Smooth muscle cell (in vitro differentiated cells): ENCODE data around the gene MYCL. TPM values are rescaled to one million over a fixed set of nuclear protein-coding genes. Genes with fewer than 3 reads are reported as not detected.

ENCODE experiments used
- DNase-seq: peaks from one replicate; lab custom pipeline; 2025; ENCODE audit not compliant: unreplicated experiment; lab: John Stamatoyannopoulos, UW
- H2AFZ ChIP-seq: fragments of 200-600 bp; sonication (generic); 2 replicates; pipeline ENCODE4 v1.6.0; 2016; ENCODE audit warnings: antibody characterized with exemption, low read depth, mild to moderate bottlenecking
- H3F3A ChIP-seq: fragments of 200-600 bp; sonication (generic); 2 replicates; pipeline ENCODE4 v1.6.0; 2017; ENCODE audit warnings: antibody characterized with exemption, low read depth
- H3K27ac ChIP-seq: fragments of 200-600 bp; sonication (generic); 2 replicates; pipeline ENCODE4 v1.5.1; 2016; ENCODE audit warnings: low read depth, mild to moderate bottlenecking
- H3K27me3 ChIP-seq: fragments of 200-600 bp; sonication (generic); 2 replicates; pipeline ENCODE4 v1.6.1; 2016; ENCODE audit warnings: low read depth, mild to moderate bottlenecking
- H3K36me3 ChIP-seq: fragments of 200-600 bp; sonication (generic); 2 replicates; pipeline ENCODE4 v1.5.1; 2016; ENCODE audit warnings: low read depth
- H3K4me1 ChIP-seq: fragments of 200-600 bp; sonication (generic); 2 replicates; pipeline ENCODE4 v1.5.1; 2016; ENCODE audit warnings: low read depth
- H3K4me2 ChIP-seq: fragments of 200-600 bp; sonication (generic); 2 replicates; pipeline ENCODE4 v1.6.0; 2016; ENCODE audit warnings: mild to moderate bottlenecking
- H3K4me3 ChIP-seq: fragments of 200-600 bp; sonication (generic); 2 replicates; pipeline ENCODE4 v1.5.1; 2016; ENCODE audit warnings: mild to moderate bottlenecking
- H3K79me2 ChIP-seq: fragments of 200-600 bp; sonication (generic); 2 replicates; pipeline ENCODE4 v1.6.0; 2016; ENCODE audit warnings: low read depth, mild to moderate bottlenecking
- H3K9ac ChIP-seq: fragments of 200-600 bp; sonication (generic); 2 replicates; pipeline ENCODE4 v1.6.0; 2016; ENCODE audit warnings: low read depth
- H3K9me3 ChIP-seq: fragments of 200-600 bp; sonication (generic); replicated peaks from 2 replicates; pipeline ENCODE4 v1.5.1; 2016; ENCODE audit warnings: low read depth
- H4K20me1 ChIP-seq: fragments of 200-600 bp; sonication (generic); 2 replicates; pipeline ENCODE4 v1.6.0; 2016; ENCODE audit warnings: low read depth
- WGBS: methylation state at CpG from one replicate; pipeline ENCODE4 v1.1.7; 2016; ENCODE audit warnings: low lambda C conversion rate; 5-methylcytosine and 5-hydroxymethylcytosine counted together
- polyA plus RNA-seq: library from polyadenylated mRNA; unstranded; fragments of >200 nt; fragmentation: Nextera tagmentation; extraction: Ambion mirVana; gene quantifications from 2 replicates; pipeline ENCODE4 v1.2.1, GENCODE V29; 2016
- total RNA-seq: library from RNA; depleted of rRNA; stranded (reverse); fragments of >200 nt; gene quantifications from 2 replicates; pipeline ENCODE4 v1.2.3, GENCODE V29; 2014
- TF ChIP-seq, protein P1 (sequence below): fragments of 200-600 bp; sonication (generic); IDR thresholded peaks from 2 replicates; pipeline ENCODE4 v1.5.1; 2017; ENCODE audit warnings: borderline replicate concordance, mild to moderate bottlenecking, antibody characterized with exemption; ENCODE audit not compliant: insufficient read depth, poor library complexity, severe bottlenecking

The MYCL gene
- total and polyA plus RNA-seq, 2 experiments from 2014 or later: 0.98 to 4.5 TPM

DNA sequence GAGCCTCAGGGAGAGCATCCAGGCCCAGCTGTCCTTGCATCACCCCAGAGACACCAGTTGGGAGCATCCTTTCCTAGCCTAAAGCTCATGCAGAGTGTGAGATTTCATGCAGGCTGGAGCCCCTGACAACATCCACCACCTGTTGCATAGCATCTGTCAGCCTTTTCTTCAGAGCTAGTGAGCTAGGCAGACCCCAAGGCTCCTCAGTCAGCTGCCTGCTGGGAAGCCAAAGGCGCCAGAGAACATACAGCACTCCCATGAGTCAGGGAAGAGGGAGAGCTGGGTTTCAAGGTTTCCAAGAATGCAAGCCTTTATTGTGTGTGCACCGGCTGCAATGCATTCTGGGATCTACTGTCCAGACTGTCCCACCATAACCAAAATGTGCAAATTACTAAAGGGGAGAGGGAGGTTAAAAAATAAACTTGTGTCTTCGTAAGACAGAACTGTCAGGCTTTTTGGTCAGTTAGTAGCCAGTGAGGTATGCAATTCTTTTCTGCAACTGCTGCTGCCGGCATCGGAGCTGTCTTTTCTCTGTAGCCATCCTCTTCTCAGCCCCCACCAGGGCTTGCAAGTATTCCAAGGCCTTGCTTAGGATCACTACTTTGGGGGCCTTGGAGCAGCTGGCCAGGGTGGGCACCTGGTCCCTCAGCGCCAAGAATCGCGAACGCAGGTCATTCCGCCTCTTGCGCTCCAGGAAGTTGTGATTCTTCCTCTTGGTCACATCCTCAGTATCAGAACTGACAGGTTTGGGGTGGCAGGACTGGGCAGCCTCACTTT, 4.6 kb downstream of the MYCL start:
- Histone ChIP-seq H3K36me3 (no peaks in the 10 kb centered on the region), H3K27ac (no peak overlapping the region), H3K9ac (no peak overlapping the region), H4K20me1 (no peaks in the 10 kb centered on the region), H3K4me2 (no peak overlapping the region), H3K4me3 (no peak overlapping the region), H3K4me1 (peaks cover 42% of the 10 kb centered on the region), H3K27me3 (peaks cover 18% of the 10 kb centered on the region), H3K9me3 (no peaks in the 10 kb centered on the region), H3F3A (peaks cover 20% of the 10 kb centered on the region), H2AFZ (no peak overlapping the region), H3K79me2 (no peaks in the 10 kb centered on the region)
- no peak for DNase-seq
- TF ChIP-seq, protein P1, sequence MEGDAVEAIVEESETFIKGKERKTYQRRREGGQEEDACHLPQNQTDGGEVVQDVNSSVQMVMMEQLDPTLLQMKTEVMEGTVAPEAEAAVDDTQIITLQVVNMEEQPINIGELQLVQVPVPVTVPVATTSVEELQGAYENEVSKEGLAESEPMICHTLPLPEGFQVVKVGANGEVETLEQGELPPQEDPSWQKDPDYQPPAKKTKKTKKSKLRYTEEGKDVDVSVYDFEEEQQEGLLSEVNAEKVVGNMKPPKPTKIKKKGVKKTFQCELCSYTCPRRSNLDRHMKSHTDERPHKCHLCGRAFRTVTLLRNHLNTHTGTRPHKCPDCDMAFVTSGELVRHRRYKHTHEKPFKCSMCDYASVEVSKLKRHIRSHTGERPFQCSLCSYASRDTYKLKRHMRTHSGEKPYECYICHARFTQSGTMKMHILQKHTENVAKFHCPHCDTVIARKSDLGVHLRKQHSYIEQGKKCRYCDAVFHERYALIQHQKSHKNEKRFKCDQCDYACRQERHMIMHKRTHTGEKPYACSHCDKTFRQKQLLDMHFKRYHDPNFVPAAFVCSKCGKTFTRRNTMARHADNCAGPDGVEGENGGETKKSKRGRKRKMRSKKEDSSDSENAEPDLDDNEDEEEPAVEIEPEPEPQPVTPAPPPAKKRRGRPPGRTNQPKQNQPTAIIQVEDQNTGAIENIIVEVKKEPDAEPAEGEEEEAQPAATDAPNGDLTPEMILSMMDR: no peak
- WGBS: 69% methylated on average over 11 of the region's 11 CpGs

DNA sequence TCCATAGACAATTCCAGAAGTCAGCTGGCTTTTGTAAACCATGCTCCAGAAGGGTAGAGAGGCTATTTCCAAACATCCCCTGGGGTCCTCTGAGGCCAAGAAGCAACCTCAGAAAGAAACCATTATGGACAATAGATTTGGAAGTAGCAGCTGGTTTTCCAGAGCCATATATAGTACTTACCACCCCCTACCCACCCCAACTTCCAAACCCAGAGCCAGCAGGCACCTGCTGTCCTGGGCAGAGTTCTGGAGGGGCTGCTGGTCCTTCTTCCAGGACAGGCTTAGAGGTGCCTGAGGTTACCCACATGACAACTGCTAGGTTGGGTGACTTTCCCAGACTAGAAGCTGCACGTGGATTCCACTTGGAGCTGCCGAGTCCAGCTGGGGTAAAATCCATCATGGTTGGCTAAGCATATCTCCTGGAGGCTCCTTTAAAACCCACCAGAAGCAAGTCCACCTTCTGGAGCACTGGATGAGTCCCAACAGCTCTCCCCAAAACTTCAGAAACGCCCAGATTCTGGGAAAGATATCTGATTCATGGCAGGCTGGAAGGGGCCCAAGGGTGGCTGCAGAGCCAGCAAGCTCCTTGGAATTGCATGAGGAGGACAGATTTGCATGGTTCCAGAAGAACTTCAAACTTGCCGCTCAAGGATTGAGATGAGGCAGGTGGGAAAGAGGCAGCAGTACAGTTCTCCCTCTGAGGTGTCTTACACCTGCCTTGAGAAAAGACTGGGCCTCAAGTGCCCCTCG, 5.8 kb downstream of the MYCL start:
- Histone ChIP-seq H3K79me2 (no peaks in the 10 kb centered on the region), H3K4me3 (no peak overlapping the region), H3K36me3 (no peaks in the 10 kb centered on the region), H3K4me2 (no peak overlapping the region), H3K9me3 (no peaks in the 10 kb centered on the region), H4K20me1 (no peaks in the 10 kb centered on the region), H3F3A (peaks cover 23% of the 10 kb centered on the region), H3K27me3 (peaks cover 15% of the 10 kb centered on the region), H2AFZ (no peak overlapping the region), H3K4me1 (peaks cover 45% of the 10 kb centered on the region), H3K27ac (no peak overlapping the region), H3K9ac (no peak overlapping the region)
- WGBS: 89% methylated on average over 5 of the region's 5 CpGs
- TF ChIP-seq, protein P1: no peak
- no peak for DNase-seq

DNA sequence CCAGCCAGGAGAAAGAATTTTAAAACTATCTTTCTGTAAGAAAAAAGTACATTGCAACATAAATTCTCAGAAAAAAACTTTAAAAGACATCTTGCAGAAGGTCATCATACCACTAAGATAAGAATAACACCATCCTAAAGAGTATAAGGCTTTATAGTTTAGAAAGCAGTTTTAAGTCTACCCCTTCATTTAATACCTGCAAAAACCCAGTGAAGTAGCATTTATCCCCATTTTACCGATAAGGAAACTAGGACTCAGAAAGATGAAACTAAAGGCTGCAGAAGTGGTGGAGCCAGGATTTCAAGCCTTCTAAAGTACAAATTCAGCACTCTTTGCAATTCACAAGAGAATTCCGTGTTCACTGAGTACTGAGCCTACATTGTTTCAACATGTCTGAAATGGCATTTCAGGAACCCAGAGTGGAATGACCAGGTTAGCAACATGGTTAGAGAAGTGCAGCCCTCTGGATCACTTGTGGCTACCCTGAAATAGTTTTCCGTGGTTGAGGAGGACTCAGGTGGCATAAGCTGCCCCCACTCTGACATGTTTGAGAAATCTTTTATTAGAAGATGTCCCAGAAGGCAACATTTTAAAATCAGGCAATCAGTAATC, 6.7 kb downstream of the MYCL start:
- Histone ChIP-seq H4K20me1 (no peaks in the 10 kb centered on the region), H3F3A (peaks cover 23% of the 10 kb centered on the region), H3K27ac (no peak overlapping the region), H2AFZ (no peak overlapping the region), H3K27me3 (peaks cover 6% of the 10 kb centered on the region), H3K9me3 (no peaks in the 10 kb centered on the region), H3K4me1 (peaks cover 45% of the 10 kb centered on the region), H3K79me2 (no peaks in the 10 kb centered on the region), H3K36me3 (no peaks in the 10 kb centered on the region), H3K9ac (no peak overlapping the region), H3K4me2 (no peak overlapping the region), H3K4me3 (no peak overlapping the region)
- 72% methylated on average over 3 of the region's 3 CpGs for WGBS
- no peak for DNase-seq
- TF ChIP-seq, protein P1: no peak
